Neural progenitor cell (in vitro differentiated cells): ENCODE results near the gene MFSD11. TPM values are rescaled to one million over a fixed set of nuclear protein-coding genes. Genes with fewer than 3 reads are reported as not detected.
"Not testable (repeated sequence)": the region's sequence is repeated elsewhere in the genome, so short reads cannot be mapped to it uniquely, and the experiment has no call there.

Source experiments
- DNase-seq: peaks from one replicate; pipeline ENCODE4 v3.0.0-alpha.2; 2016; ENCODE audit warnings: low spot score
- H2AFZ ChIP-seq: fragments of 200-600 bp; sonication (generic); replicated peaks from 2 replicates; pipeline ENCODE4 v1.6.1; 2016; ENCODE audit warnings: antibody characterized with exemption
- H3F3A ChIP-seq: fragments of 200-600 bp; sonication (generic); 2 replicates; pipeline ENCODE4 v1.6.1; 2016; ENCODE audit warnings: antibody characterized with exemption, low read depth
- H3K27ac ChIP-seq: fragments of 200-600 bp; sonication (generic); 2 replicates; pipeline ENCODE4 v1.5.1; 2016; ENCODE audit warnings: mild to moderate bottlenecking
- H3K27me3 ChIP-seq: fragments of 200-600 bp; sonication (generic); 2 replicates; pipeline ENCODE4 v1.6.1; 2016; ENCODE audit warnings: mild to moderate bottlenecking, moderate library complexity
- H3K36me3 ChIP-seq: fragments of 200-600 bp; sonication (generic); 2 replicates; pipeline ENCODE4 v1.5.1; 2016
- H3K4me1 ChIP-seq: fragments of 200-600 bp; sonication (generic); 2 replicates; pipeline ENCODE4 v1.6.1; 2016; ENCODE audit warnings: mixed run types
- H3K4me2 ChIP-seq: fragments of 200-600 bp; sonication (generic); 2 replicates; pipeline ENCODE4 v1.6.1; 2016
- H3K4me3 ChIP-seq: fragments of 200-600 bp; sonication (generic); 2 replicates; pipeline ENCODE4 v1.5.1; 2016
- H3K79me2 ChIP-seq: fragments of 200-600 bp; sonication (generic); 2 replicates; pipeline ENCODE4 v1.6.1; 2016; ENCODE audit warnings: low read depth
- H3K9ac ChIP-seq: fragments of 200-600 bp; sonication (generic); 2 replicates; pipeline ENCODE4 v1.6.1; 2016
- H3K9me3 ChIP-seq: fragments of 200-600 bp; sonication (generic); 2 replicates; pipeline ENCODE4 v1.5.1; 2016; ENCODE audit warnings: low read depth
- H4K20me1 ChIP-seq: fragments of 200-600 bp; sonication (generic); 2 replicates; pipeline ENCODE4 v1.6.1; 2016; ENCODE audit warnings: low read depth
- H3K27ac Mint-ChIP-seq: 3 replicates; pipeline ENCODE4 v1.8.0; 2021; ENCODE audit warnings: mixed read lengths
- H3K27me3 Mint-ChIP-seq: 2 replicates; pipeline ENCODE4 v1.8.0; 2022; ENCODE audit warnings: low read depth, mild to moderate bottlenecking, inconsistent platforms, moderate library complexity, mixed read lengths; ENCODE audit not compliant: insufficient read depth
- H3K36me3 Mint-ChIP-seq: 3 replicates; pipeline ENCODE4 v1.8.0; 2021; ENCODE audit warnings: mixed read lengths
- H3K4me1 Mint-ChIP-seq: 3 replicates; pipeline ENCODE4 v1.8.0; 2021; ENCODE audit warnings: mixed read lengths
- H3K4me3 Mint-ChIP-seq: 3 replicates; pipeline ENCODE4 v1.8.0; 2021; ENCODE audit warnings: mild to moderate bottlenecking, moderate library complexity, mixed read lengths
- H3K9me3 Mint-ChIP-seq: 3 replicates; pipeline ENCODE4 v1.8.0; 2020; ENCODE audit warnings: mixed read lengths
- EZH2 ChIP-seq: fragments of 200-600 bp; sonication (generic); IDR thresholded peaks from 2 replicates; pipeline ENCODE4 v1.6.1; 2017; ENCODE audit warnings: antibody characterized with exemption, mild to moderate bottlenecking, moderate library complexity
- EZH2phosphoT487 ChIP-seq: fragments of 200-600 bp; sonication (generic); IDR thresholded peaks from 2 replicates; pipeline ENCODE4 v1.6.1; 2017; ENCODE audit warnings: antibody characterized with exemption
- total RNA-seq: library from RNA; depleted of rRNA; stranded (reverse); fragments of >200 nt; gene quantifications from 2 replicates; pipeline ENCODE4 v1.2.3, GENCODE V29; 2015; ENCODE audit warnings: low replicate concordance
- TF ChIP-seq, protein P1 (sequence below): fragments of 200-600 bp; sonication (generic); IDR thresholded peaks from 2 replicates; pipeline ENCODE4 v1.5.1; 2017; ENCODE audit warnings: antibody characterized with exemption, mild to moderate bottlenecking

Gene MFSD11
- total RNA-seq, 1 donor from 2014 or later = 25.7 TPM

DNA sequence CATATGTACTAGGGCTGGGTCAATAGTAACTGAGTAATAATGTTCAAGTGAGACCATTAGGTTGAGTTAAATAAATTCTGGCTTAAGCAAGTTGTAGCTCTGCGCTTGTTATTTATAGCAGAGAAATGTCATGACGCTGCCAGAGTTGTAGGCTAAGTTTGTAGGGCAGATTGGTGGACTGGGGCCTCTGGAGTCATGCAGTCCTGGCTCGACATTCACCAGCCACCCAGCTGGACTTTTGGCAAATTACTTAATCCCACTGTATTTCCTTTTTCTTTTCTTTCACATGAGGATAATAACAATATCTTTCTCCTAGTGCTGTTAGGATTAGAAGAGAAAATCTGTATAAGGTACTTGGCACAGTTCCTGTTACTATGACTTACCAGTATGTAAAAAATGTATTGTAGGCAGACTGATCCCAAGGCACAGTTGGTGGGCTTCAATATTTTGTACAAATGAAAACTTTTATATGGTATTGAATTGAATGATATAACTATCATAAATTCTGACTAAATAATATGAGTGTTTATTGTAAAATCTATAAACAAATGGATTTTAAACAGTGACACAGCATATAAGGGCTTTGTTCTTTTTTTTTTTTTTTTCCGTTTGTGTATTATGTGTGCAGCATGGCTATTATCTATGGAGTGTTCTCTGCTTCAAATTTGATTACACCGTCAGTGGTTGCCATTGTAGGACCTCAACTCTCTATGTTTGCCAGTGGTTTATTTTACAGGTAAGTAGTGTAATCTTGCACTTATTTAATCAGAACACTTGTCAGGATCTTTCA is 2.6 kb downstream of the MFSD11 start:
- Mint-ChIP-seq H3K9me3 (no peaks in the 10 kb centered on the region), H3K4me1 (peaks cover 26% of the 10 kb centered on the region), H3K36me3 (peaks cover 17% of the 10 kb centered on the region), H3K27ac (no peak overlapping the region), H3K27me3 (peaks cover 4% of the 10 kb centered on the region), H3K4me3 (peak overlapping the region; percentile 22)
- no peak for DNase-seq
- Histone ChIP-seq H3K4me2 (no peak overlapping the region), H3F3A (peaks cover 22% of the 10 kb centered on the region), H3K27ac (no peak overlapping the region), H3K4me1 (peaks cover 9% of the 10 kb centered on the region), H3K4me3 (no peak overlapping the region), H3K9me3 (no peaks in the 10 kb centered on the region), H3K9ac (no peak overlapping the region), H4K20me1 (peaks cover 7% of the 10 kb centered on the region), H2AFZ (no peak overlapping the region), H3K36me3 (peaks cover 9% of the 10 kb centered on the region), H3K79me2 (peaks cover 38% of the 10 kb centered on the region), H3K27me3 (no peaks in the 10 kb centered on the region)
- TF ChIP-seq EZH2phosphoT487 (no peak), EZH2 (no peak)
- TF ChIP-seq, protein P1, sequence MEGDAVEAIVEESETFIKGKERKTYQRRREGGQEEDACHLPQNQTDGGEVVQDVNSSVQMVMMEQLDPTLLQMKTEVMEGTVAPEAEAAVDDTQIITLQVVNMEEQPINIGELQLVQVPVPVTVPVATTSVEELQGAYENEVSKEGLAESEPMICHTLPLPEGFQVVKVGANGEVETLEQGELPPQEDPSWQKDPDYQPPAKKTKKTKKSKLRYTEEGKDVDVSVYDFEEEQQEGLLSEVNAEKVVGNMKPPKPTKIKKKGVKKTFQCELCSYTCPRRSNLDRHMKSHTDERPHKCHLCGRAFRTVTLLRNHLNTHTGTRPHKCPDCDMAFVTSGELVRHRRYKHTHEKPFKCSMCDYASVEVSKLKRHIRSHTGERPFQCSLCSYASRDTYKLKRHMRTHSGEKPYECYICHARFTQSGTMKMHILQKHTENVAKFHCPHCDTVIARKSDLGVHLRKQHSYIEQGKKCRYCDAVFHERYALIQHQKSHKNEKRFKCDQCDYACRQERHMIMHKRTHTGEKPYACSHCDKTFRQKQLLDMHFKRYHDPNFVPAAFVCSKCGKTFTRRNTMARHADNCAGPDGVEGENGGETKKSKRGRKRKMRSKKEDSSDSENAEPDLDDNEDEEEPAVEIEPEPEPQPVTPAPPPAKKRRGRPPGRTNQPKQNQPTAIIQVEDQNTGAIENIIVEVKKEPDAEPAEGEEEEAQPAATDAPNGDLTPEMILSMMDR = no peak

DNA sequence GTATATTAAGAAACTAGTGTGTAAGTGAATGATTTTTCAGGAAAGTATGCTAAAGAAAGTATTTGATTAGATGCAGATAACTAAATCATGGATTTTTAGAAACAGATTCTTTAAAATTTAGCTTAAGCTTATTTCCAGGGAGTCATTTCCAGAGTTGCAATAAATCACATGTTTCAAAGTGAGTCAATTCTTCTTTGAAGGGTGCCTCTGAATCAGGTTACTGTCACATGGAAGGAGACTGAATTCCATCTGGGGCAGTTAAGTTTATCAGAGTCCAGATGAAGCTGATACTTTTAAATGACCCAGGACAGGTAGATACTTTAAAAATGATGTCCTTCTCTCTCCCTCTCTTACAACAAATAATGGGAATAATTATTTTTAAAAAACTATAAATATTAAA is 5.0 kb downstream of the MFSD11 start:
- Histone ChIP-seq H3K9me3 (no peaks in the 10 kb centered on the region), H3K36me3 (peaks cover 5% of the 10 kb centered on the region), H3K4me2 (no peak overlapping the region), H3K4me1 (peaks cover 7% of the 10 kb centered on the region), H3K4me3 (no peak overlapping the region), H3F3A (peaks cover 7% of the 10 kb centered on the region), H3K9ac (no peak overlapping the region), H3K27ac (no peak overlapping the region), H3K79me2 (peaks cover 22% of the 10 kb centered on the region), H2AFZ (no peak overlapping the region), H4K20me1 (no peaks in the 10 kb centered on the region), H3K27me3 (no peaks in the 10 kb centered on the region)
- no peak for DNase-seq
- Mint-ChIP-seq H3K27me3 (no peaks in the 10 kb centered on the region), H3K4me1 (peaks cover 22% of the 10 kb centered on the region), H3K9me3 (no peaks in the 10 kb centered on the region), H3K4me3 (no peak overlapping the region), H3K36me3 (peaks cover 24% of the 10 kb centered on the region), H3K27ac (no peak overlapping the region)
- TF ChIP-seq EZH2 (no peak), EZH2phosphoT487 (no peak)
- TF ChIP-seq, protein P1 = no peak

DNA sequence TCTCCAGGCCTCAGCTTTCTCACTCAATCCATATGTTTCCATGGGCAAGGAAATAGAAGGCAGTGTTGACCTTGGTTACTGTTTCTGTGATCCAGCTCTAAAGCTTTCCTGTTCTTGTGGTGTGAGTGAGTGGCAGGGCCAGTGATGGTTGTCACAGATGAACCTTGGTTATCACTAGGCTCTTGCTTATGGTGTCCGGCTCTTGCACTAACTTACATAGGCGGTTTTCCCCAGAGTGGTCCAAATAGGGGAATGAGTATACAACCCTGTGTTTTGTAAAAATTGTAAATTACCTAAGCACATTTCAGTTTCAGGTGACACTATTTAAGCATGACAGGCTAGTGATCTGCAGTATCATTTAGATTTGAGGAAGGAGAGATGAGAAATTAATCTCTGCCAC is 6.8 kb downstream of the MFSD11 start:
- Mint-ChIP-seq H3K9me3 (no peaks in the 10 kb centered on the region), H3K4me3 (no peak overlapping the region), H3K36me3 (peaks cover 25% of the 10 kb centered on the region), H3K4me1 (peaks cover 7% of the 10 kb centered on the region), H3K27ac (no peak overlapping the region), H3K27me3 (no peaks in the 10 kb centered on the region)
- Histone ChIP-seq H4K20me1 (no peaks in the 10 kb centered on the region), H3K4me3 (no peak overlapping the region), H3K36me3 (peaks cover 5% of the 10 kb centered on the region), H3K4me1 (no peaks in the 10 kb centered on the region), H3K4me2 (no peak overlapping the region), H3K79me2 (peaks cover 4% of the 10 kb centered on the region), H3K9ac (no peak overlapping the region), H3K27me3 (no peaks in the 10 kb centered on the region), H3K27ac (no peak overlapping the region), H2AFZ (no peak overlapping the region), H3F3A (no peaks in the 10 kb centered on the region), H3K9me3 (no peaks in the 10 kb centered on the region)
- TF ChIP-seq EZH2 = no peak
- TF ChIP-seq, protein P1 = no peak
- no peak for TF ChIP-seq EZH2phosphoT487
- no peak for DNase-seq

DNA sequence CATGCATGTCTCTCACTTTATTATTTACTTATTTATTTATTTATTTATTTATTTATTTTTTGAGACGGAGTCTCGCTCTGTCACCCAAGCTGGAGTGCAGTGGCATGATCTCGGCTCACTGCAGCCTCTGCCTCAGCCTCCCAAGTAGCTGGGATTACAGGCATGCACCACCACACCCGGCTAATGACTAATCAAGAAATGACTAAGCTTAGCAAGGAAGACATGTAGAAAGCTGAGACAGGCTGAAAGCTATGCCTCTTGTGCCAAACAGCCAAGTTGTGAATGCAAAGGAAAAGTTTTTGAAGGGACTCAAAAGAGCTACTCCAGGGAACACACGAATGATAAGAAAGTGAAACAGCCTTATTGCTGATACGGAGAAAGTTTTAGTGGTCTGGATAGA is 7.9 kb downstream of the MFSD11 start:
- not testable (repeated sequence) for H3K4me1 Mint-ChIP-seq, DNase-seq
- peaks cover 29% of the 10 kb centered on the region for H3K36me3 Mint-ChIP-seq

More for the DNA sequence above, 7.9 kb downstream of the MFSD11 start:
- not testable (repeated sequence) for H4K20me1 ChIP-seq, H3K27me3 ChIP-seq, H3K9ac ChIP-seq, H3F3A ChIP-seq, H3K36me3 ChIP-seq, H3K4me1 ChIP-seq, H3K9me3 Mint-ChIP-seq, H3K4me2 ChIP-seq, H3K79me2 ChIP-seq, H3K4me3 ChIP-seq, H3K27me3 Mint-ChIP-seq, H3K27ac ChIP-seq, H2AFZ ChIP-seq, H3K4me3 Mint-ChIP-seq, H3K27ac Mint-ChIP-seq, H3K9me3 ChIP-seq
